RWPE1 (cell line): ENCODE measurements around the gene SUPT7L.

Experiments
- CTCF ChIA-PET: fragments of 350-600 bp; sonication (Branson Sonifier 250); formaldehyde crosslinking; extraction: SDS; loops from one replicate; lab custom pipeline; 2021; lab: Yijun Ruan, JAX
- POLR2A ChIA-PET: fragments of 400-600 bp; formaldehyde crosslinking; extraction: SDS; loops from one replicate; lab custom pipeline; 2020; ENCODE audit warnings: antibody characterized with exemption; ENCODE audit not compliant: low non-redundant PET; lab: Yijun Ruan, JAX
- DNase-seq: peaks from one replicate; pipeline ENCODE4 v3.0.0; 2012; ENCODE audit warnings: low spot score
- H3K27ac ChIP-seq: fragments of 450-650 bp; 2 replicates; pipeline ENCODE4 v1.5.1; 2017
- CTCF ChIP-seq: fragments of 450-650 bp; conservative IDR thresholded peaks from 2 replicates; pipeline ENCODE4 v1.5.1; 2017; ENCODE audit warnings: low read depth, mild to moderate bottlenecking

SUPT7L gene

GRCh38 chr2:27680571-27680970 is 17.2 kb upstream of the SUPT7L start:
- ChIA-PET POLR2A (no interaction called here), CTCF (no interaction called here)
- no peak for TF ChIP-seq CTCF
- H3K27ac ChIP-seq: no peak overlapping the region
- no peak for DNase-seq

GRCh38 chr2:27672723-27673486 is 9.5 kb upstream of the SUPT7L start:
- ChIA-PET CTCF (no interaction called here), POLR2A (no interaction called here)
- TF ChIP-seq CTCF: no peak
- H3K27ac ChIP-seq: no peak overlapping the region
- DNase-seq: no peak

GRCh38 chr2:27671235-27671634 is 7.8 kb upstream of the SUPT7L start:
- DNase-seq: no peak
- POLR2A ChIA-PET: no interaction called here
- no peak overlapping the region for H3K27ac ChIP-seq
- CTCF ChIA-PET: no interaction called here
- TF ChIP-seq CTCF: no peak

GRCh38 chr2:27667446-27667845 is 4.0 kb upstream of the SUPT7L start:
- CTCF ChIA-PET: no interaction called here

GRCh38 chr2:27664622-27665363 is 1.4 kb upstream of the SUPT7L start:
- ChIA-PET CTCF (interaction anchor here (0.5 kb wide), 1 partner anchor 259 kb away, joined by 7 read pairs; no protein-coding TSS in a partner anchor), POLR2A (no interaction called here)
- no peak for TF ChIP-seq CTCF
- no peak for DNase-seq
- H3K27ac ChIP-seq: peak overlapping the region; percentile 94

More at GRCh38 chr2:27667446-27667845, 4.0 kb upstream of the SUPT7L start:
- no peak for TF ChIP-seq CTCF
- POLR2A ChIA-PET: no interaction called here
- no peak overlapping the region for H3K27ac ChIP-seq
- DNase-seq: no peak

- POLR2A ChIA-PET: no interaction called here
- CTCF ChIA-PET: interaction anchor here (1.0 to 1.1 kb wide), 2 partner anchors 32 to 59 kb away, joined by 4 to 5 read pairs; no protein-coding TSS in a partner anchor
- no peak for TF ChIP-seq CTCF
- no peak for DNase-seq
- H3K27ac ChIP-seq: peak overlapping the region; percentile 94
Measured at GRCh38 chr2:27664154-27664574, 750 bp upstream of the SUPT7L start.
